Endothelial cell of umbilical vein (primary cell): Measurements from ENCODE around the gene KRT15. TPM values are rescaled to one million over a fixed set of nuclear protein-coding genes. Genes with fewer than 3 reads are reported as not detected.

Experiments used
- BruUV-seq: library from RNA; stranded (reverse); fragments of 400-500 nt; replicated peaks from 2 replicates; lab custom pipeline; 2021; lab: Mats Ljungman, UMichigan
- CTCF ChIA-PET: fragments of 300-600, 350-600 bp; sonication (Branson Sonifier 250); formaldehyde crosslinking; loops from one replicate; lab custom pipeline; 2021; ENCODE audit warnings: antibody characterized with exemption, inconsistent platforms; lab: Charles Lee
- POLR2A ChIA-PET: fragments of 300-600, 350-600 bp; sonication (Branson Sonifier 250); formaldehyde crosslinking; loops from one replicate; lab custom pipeline; 2021; ENCODE audit warnings: antibody characterized with exemption, inconsistent platforms; lab: Charles Lee
- DNase-seq: peaks from one replicate; pipeline ENCODE4 v3.0.0-alpha.2; 2011; ENCODE audit warnings: low read depth, low spot score
- FAIRE-seq: peaks from 2 replicates; lab custom pipeline; 2011; peaks lifted over from hg19 to GRCh38; lab: Jason Lieb, UNC
- H2AFZ ChIP-seq: 2 replicates; pipeline ENCODE4 v1.6.0; 2012; ENCODE audit warnings: low read depth, low read length, control low read depth, inconsistent platforms
- H3K27ac ChIP-seq: 2 replicates; pipeline ENCODE4 v1.5.1; 2011; ENCODE audit warnings: low read depth, mild to moderate bottlenecking, control low read depth, low read length, moderate library complexity; ENCODE audit not compliant: insufficient read depth
- H3K27me3 ChIP-seq, 2 experiments: 2 replicates each; pipeline versions ENCODE4 v1.6.0 to v1.6.1; 2011; ENCODE audit warnings: low read length in 2 of 2, mixed read lengths in 1 of 2; ENCODE audit not compliant: control insufficient read depth in 2 of 2, insufficient read depth in 2 of 2
- H3K36me3 ChIP-seq, 2 experiments: 2 replicates in 1 of 2; 3 replicates in 1 of 2; pipeline ENCODE4 v1.5.1; 2011; ENCODE audit warnings: low read length in 2 of 2, mild to moderate bottlenecking in 1 of 2, moderate library complexity in 1 of 2; ENCODE audit not compliant: control insufficient read depth in 2 of 2, insufficient read depth in 2 of 2; ENCODE audit errors: extremely low read depth in 1 of 2
- H3K4me1 ChIP-seq: 3 replicates; pipeline ENCODE4 v1.5.1; 2011; ENCODE audit warnings: mild to moderate bottlenecking, low read length; ENCODE audit not compliant: control insufficient read depth, insufficient read depth; ENCODE audit errors: extremely low read depth
- H3K4me2 ChIP-seq: 2 replicates; pipeline ENCODE4 v1.6.1; 2011; ENCODE audit warnings: low read length, control low read depth, mixed read lengths; ENCODE audit not compliant: insufficient read depth
- H3K4me3 ChIP-seq, 3 experiments: fragments of 200-600 bp in 1 of 3; sonication (generic), shearing (Covaris generic) in 1 of 3; replicated peaks in 1 of 3; 2 replicates each; pipeline ENCODE4 v1.5.1; 2011 to 2016; ENCODE audit warnings: control low read depth in 3 of 3, low read length in 3 of 3, mild to moderate bottlenecking in 2 of 3, inconsistent platforms in 1 of 3, low read depth in 1 of 3, moderate library complexity in 1 of 3; ENCODE audit not compliant: insufficient read depth in 1 of 3
- H3K79me2 ChIP-seq: 2 replicates; pipeline ENCODE4 v1.6.0; 2012; ENCODE audit warnings: low read length, inconsistent platforms; ENCODE audit not compliant: control insufficient read depth, insufficient read depth
- H3K9ac ChIP-seq: replicated peaks from 2 replicates; pipeline ENCODE3; 2011; ENCODE audit warnings: low read length, control low read depth; ENCODE audit not compliant: insufficient read depth; ENCODE audit errors: extremely low read depth
- H3K9me1 ChIP-seq: replicated peaks from 3 replicates; pipeline ENCODE4 v1.6.0; 2011; ENCODE audit warnings: mild to moderate bottlenecking, low read length; ENCODE audit not compliant: control insufficient read depth, insufficient read depth; ENCODE audit errors: extremely low read depth
- H3K9me3 ChIP-seq: replicated peaks from 2 replicates; pipeline ENCODE4 v1.5.1; 2012; ENCODE audit warnings: low read length, inconsistent platforms; ENCODE audit not compliant: control insufficient read depth, insufficient read depth
- H4K20me1 ChIP-seq: replicated peaks from 2 replicates; pipeline ENCODE3; 2011; ENCODE audit warnings: mild to moderate bottlenecking, low read length; ENCODE audit not compliant: control insufficient read depth, insufficient read depth; ENCODE audit errors: extremely low read depth
- CTCF ChIP-seq, 2 donors: IDR thresholded peaks; 1 replicate in 1 of 2; 2 replicates in 1 of 2; pipeline ENCODE4 v1.5.1; 2011; ENCODE audit warnings: low read length in 2 of 2, mild to moderate bottlenecking in 2 of 2, moderate library complexity in 2 of 2, control low read depth in 1 of 2, inconsistent platforms in 1 of 2, low read depth in 1 of 2; ENCODE audit not compliant: insufficient read depth in 1 of 2; ENCODE audit errors: extremely low read depth in 1 of 2
- EZH2 ChIP-seq: IDR thresholded peaks from 2 replicates; pipeline ENCODE4 v1.6.1; 2012; ENCODE audit warnings: borderline replicate concordance, low read depth, mild to moderate bottlenecking, moderate library complexity, low read length, inconsistent platforms; ENCODE audit not compliant: severe bottlenecking
- GATA2 ChIP-seq: IDR thresholded peaks from 2 replicates; pipeline ENCODE4 v1.7.0; 2011; ENCODE audit warnings: low read depth, mild to moderate bottlenecking, moderate library complexity, mixed read lengths, low read length; ENCODE audit not compliant: insufficient read length, insufficient read depth
- MAX ChIP-seq: IDR thresholded peaks from 2 replicates; pipeline ENCODE4 v1.6.1; 2011; ENCODE audit not compliant: insufficient read depth, insufficient read length
- MYC ChIP-seq: IDR thresholded peaks from one replicate; pipeline ENCODE4 v1.6.1; 2011; ENCODE audit warnings: mild to moderate bottlenecking, low read depth, low read length
- POLR2A ChIP-seq: IDR thresholded peaks from 2 replicates; pipeline ENCODE4 v1.6.1; 2012; ENCODE audit warnings: low read depth, mild to moderate bottlenecking, control low read depth, low read length
- dilution Hi-C: fragments of 300-500 bp; cut with MboI; formaldehyde crosslinking; loops from one replicate; pipeline ENCODE4 v1.15.0; 2019; ENCODE audit warnings: low sequenced_read_pairs; ENCODE audit not compliant: extremely low pct_ligation_motif_present
- intact Hi-C: fragments of 100-400 bp; cut with micrococcal nuclease; formaldehyde crosslinking; loops from one replicate; pipeline ENCODE4 v1.10.0; 2022
- polyA plus RNA-seq, 4 experiments: library from polyadenylated mRNA; depleted of rRNA in 3 of 4; stranded (reverse) in 3 of 4; unstranded in 1 of 4; fragments of >200 nt; gene quantifications; 2 replicates each; pipeline versions ENCODE4 v1.2.1 to v1.2.3, GENCODE V29; 2011 to 2012; ENCODE audit warnings: missing spikeins in 1 of 4
- total RNA-seq: library from RNA; stranded (reverse); gene quantifications from 2 replicates; pipeline ENCODE4 v1.2.3, GENCODE V29; 2021

The KRT15 gene
- total and polyA plus RNA-seq, 2 donors (not counting 3 experiments of a cell fraction or from before 2014, with no cell fraction given) = 0.68 to 2.8 TPM

GRCh38 chr17:41549596-41550039 lies 30.9 kb upstream of the KRT15 start:
- H3K9me1 ChIP-seq = no peaks in the 10 kb centered on the region
- peaks cover 19% of the 10 kb centered on the region for H3K4me1 ChIP-seq
- H3K79me2 ChIP-seq = no peaks in the 10 kb centered on the region
- H3K4me3 ChIP-seq = no peak overlapping the region
- no peak for DNase-seq
- H4K20me1 ChIP-seq = no peaks in the 10 kb centered on the region
- ChIA-PET CTCF (interaction anchor here (0.6 to 9.2 kb wide), 60 partner anchors 9 to 914 kb away, joined by 3 to 369 read pairs (median 8); partner anchors contain the start of genes EIF1, KRT13, KRT15 and KRT19), POLR2A (no interaction called here)
- intact Hi-C loops (loop anchor here (1.0 to 5.0 kb wide), 5 partner anchors 99 to 747 kb away; no protein-coding TSS in a partner anchor), dilution Hi-C loops (no loop called here)
- H3K27ac ChIP-seq = no peak overlapping the region
- no peaks in the 10 kb centered on the region for H3K36me3 ChIP-seq
- H3K27me3 ChIP-seq = no peaks in the 10 kb centered on the region
- H3K9ac ChIP-seq = no peak overlapping the region
- no peak for FAIRE-seq
- H2AFZ ChIP-seq = no peak overlapping the region
- TF ChIP-seq GATA2 = no peak
- TF ChIP-seq POLR2A = no peak
- no peak for TF ChIP-seq MAX
- no peak for TF ChIP-seq CTCF (IDR thresholded peaks at IDR 0.05; ENCODE audit: extremely low read depth in 1 of 2, insufficient read depth in 1 of 2, low read depth in 1 of 2, low read length in 2 of 2)
- no peak for TF ChIP-seq MYC
- TF ChIP-seq EZH2 = no peak
- no peaks in the 10 kb centered on the region for H3K9me3 ChIP-seq
- no peak overlapping the region for H3K4me2 ChIP-seq
- BruUV-seq = no TSS peak
